H1 (cell line): Measurements from ENCODE around the gene TMEM178B. TPM values are rescaled to one million over a fixed set of nuclear protein-coding genes. Genes with fewer than 3 reads are reported as not detected.

ENCODE experiments used
- CTCF ChIA-PET: fragments of 300-600 bp; sonication (Branson Sonifier 250); formaldehyde crosslinking; loops from one replicate; lab custom pipeline; 2021; ENCODE audit not compliant: partially characterized antibody; lab: Charles Lee
- POLR2A ChIA-PET: fragments of 300-600 bp; sonication (Branson Sonifier 250); formaldehyde crosslinking; loops from one replicate; lab custom pipeline; 2021; ENCODE audit warnings: inconsistent platforms; ENCODE audit not compliant: partially characterized antibody; lab: Charles Lee
- DNase-seq, 2 experiments: peaks; one replicate each; pipeline versions ENCODE4 v3.0.0 to v3.0.0-alpha.2; 2010 to 2022; ENCODE audit warnings: low spot score in 2 of 2, low read depth in 1 of 2, mixed read lengths in 1 of 2
- FAIRE-seq: peaks from 2 replicates; lab custom pipeline; 2011; peaks lifted over from hg19 to GRCh38; lab: Jason Lieb, UNC
- H2AFZ ChIP-seq: 2 replicates; pipeline ENCODE4 v1.8.1; 2012; ENCODE audit warnings: low read length, inconsistent platforms
- H2AK5ac ChIP-seq: 2 replicates; pipeline ENCODE4 v1.6.1; 2013; ENCODE audit warnings: low read depth, low read length
- H2BK120ac ChIP-seq: replicated peaks from 2 replicates; pipeline ENCODE3; 2013; ENCODE audit warnings: low read depth, low read length, inconsistent platforms
- H2BK12ac ChIP-seq: 2 replicates; pipeline ENCODE4 v1.6.1; 2013; ENCODE audit warnings: low read depth, low read length
- H2BK15ac ChIP-seq: 2 replicates; pipeline ENCODE4 v1.6.1; 2013; ENCODE audit warnings: low read length
- H2BK20ac ChIP-seq: 2 replicates; pipeline ENCODE4 v1.6.1; 2013; ENCODE audit warnings: low read length
- H2BK5ac ChIP-seq: 2 replicates; pipeline ENCODE4 v1.6.1; 2013; ENCODE audit warnings: low read depth, low read length
- H3K14ac ChIP-seq: 2 replicates; pipeline ENCODE4 v1.6.1; 2013; ENCODE audit warnings: inconsistent platforms; ENCODE audit not compliant: insufficient read length
- H3K18ac ChIP-seq: 2 replicates; pipeline ENCODE4 v1.6.1; 2013; ENCODE audit warnings: low read length; ENCODE audit errors: extremely low read depth
- H3K23ac ChIP-seq: 2 replicates; pipeline ENCODE4 v1.6.1; 2013; ENCODE audit warnings: inconsistent platforms; ENCODE audit not compliant: insufficient read length
- H3K23me2 ChIP-seq: 2 replicates; pipeline ENCODE4 v1.6.1; 2013; ENCODE audit warnings: low read depth, low read length
- H3K27ac ChIP-seq: 2 replicates; pipeline ENCODE4 v1.6.1; 2011; ENCODE audit warnings: low read depth, low read length, inconsistent platforms
- H3K27me3 ChIP-seq, 4 experiments: replicated peaks in 1 of 4; 1 replicate in 1 of 4; 2 replicates in 3 of 4; pipeline versions ENCODE4 v1.6.1 to v1.8.1; 2011 to 2013; ENCODE audit warnings: low read length in 3 of 4, mild to moderate bottlenecking in 3 of 4, inconsistent platforms in 2 of 4, mixed read lengths in 2 of 4, moderate library complexity in 1 of 4; ENCODE audit not compliant: control insufficient read depth in 3 of 4, insufficient read depth in 3 of 4; ENCODE audit errors: extremely low read depth in 1 of 4
- H3K36me3 ChIP-seq, 4 experiments: 2 replicates each; pipeline versions ENCODE4 v1.6.1 to v1.8.1; 2011 to 2013; ENCODE audit warnings: mild to moderate bottlenecking in 4 of 4, low read length in 3 of 4, moderate library complexity in 2 of 4, control low read depth in 1 of 4, inconsistent platforms in 1 of 4; ENCODE audit not compliant: insufficient read depth in 4 of 4, control insufficient read depth in 2 of 4
- H3K4ac ChIP-seq: replicated peaks from 2 replicates; pipeline ENCODE3; 2013; ENCODE audit warnings: low read length, low read depth, mixed read lengths, inconsistent platforms; ENCODE audit not compliant: insufficient read length
- H3K4me1 ChIP-seq, 4 experiments: replicated peaks in 1 of 4; 1 replicate in 1 of 4; 2 replicates in 3 of 4; pipeline versions ENCODE4 v1.6.1 to v1.8.1; 2011 to 2013; ENCODE audit warnings: low read length in 3 of 4, inconsistent platforms in 2 of 4, mixed read lengths in 1 of 4; ENCODE audit not compliant: insufficient read depth in 4 of 4, control insufficient read depth in 3 of 4
- H3K4me2 ChIP-seq, 2 experiments: 2 replicates each; pipeline versions ENCODE4 v1.6.1 to v1.8.1; 2011 to 2013; ENCODE audit warnings: low read depth in 2 of 2, low read length in 2 of 2, control low read depth in 1 of 2, inconsistent platforms in 1 of 2, mild to moderate bottlenecking in 1 of 2; ENCODE audit not compliant: insufficient read depth in 1 of 2
- H3K4me3 ChIP-seq, 4 experiments: fragments of 200-600, 300-600 bp in 1 of 4; sonication (generic), shearing (Covaris generic), sonication (Bioruptor Twin) in 1 of 4; 2 replicates each; pipeline versions ENCODE4 v1.5.1 to v1.8.1; 2011 to 2016; ENCODE audit warnings: low read length in 4 of 4, low read depth in 3 of 4, control low read depth in 2 of 4, inconsistent platforms in 2 of 4, mild to moderate bottlenecking in 2 of 4, mixed read lengths in 1 of 4, moderate library complexity in 1 of 4; ENCODE audit not compliant: insufficient read depth in 2 of 4; ENCODE audit errors: extremely low read depth in 1 of 4
- H3K56ac ChIP-seq: replicated peaks from 2 replicates; pipeline ENCODE3; 2013; ENCODE audit warnings: low read depth, mild to moderate bottlenecking, mixed read lengths, low read length, inconsistent platforms; ENCODE audit not compliant: insufficient read length
- H3K79me1 ChIP-seq: 2 replicates; pipeline ENCODE4 v1.6.1; 2013; ENCODE audit warnings: low read depth, low read length, control low read depth
- H3K79me2 ChIP-seq, 2 experiments: 2 replicates each; pipeline versions ENCODE4 v1.6.1 to v1.8.1; 2012 to 2013; ENCODE audit warnings: low read length in 2 of 2, mild to moderate bottlenecking in 2 of 2, inconsistent platforms in 1 of 2; ENCODE audit not compliant: insufficient read depth in 2 of 2, control insufficient read depth in 1 of 2
- H3K9ac ChIP-seq, 4 experiments: replicated peaks in 1 of 4; 1 replicate in 1 of 4; 2 replicates in 3 of 4; pipeline versions ENCODE4 v1.6.1 to v1.8.1; 2011 to 2013; ENCODE audit warnings: low read depth in 3 of 4, low read length in 3 of 4, control low read depth in 2 of 4, mild to moderate bottlenecking in 2 of 4, moderate library complexity in 2 of 4, inconsistent platforms in 1 of 4; ENCODE audit errors: extremely low read depth in 1 of 4
- H3K9me3 ChIP-seq, 2 experiments: 2 replicates each; pipeline versions ENCODE4 v1.6.1 to v1.8.1; 2012 to 2013; ENCODE audit warnings: mild to moderate bottlenecking in 2 of 2, moderate library complexity in 2 of 2, control low read depth in 1 of 2, inconsistent platforms in 1 of 2, low read depth in 1 of 2, low read length in 1 of 2, mixed read lengths in 1 of 2; ENCODE audit not compliant: insufficient read depth in 2 of 2
- H4K20me1 ChIP-seq, 2 experiments: replicated peaks in 1 of 2; 2 replicates each; pipeline versions ENCODE3 to v1.8.1; 2011 to 2013; ENCODE audit warnings: inconsistent platforms in 2 of 2, low read length in 2 of 2, mild to moderate bottlenecking in 1 of 2; ENCODE audit not compliant: insufficient read depth in 2 of 2, control insufficient read depth in 1 of 2
- H4K5ac ChIP-seq: 2 replicates; pipeline ENCODE4 v1.6.1; 2013; ENCODE audit warnings: low read length, low read depth, mixed read lengths, inconsistent platforms; ENCODE audit not compliant: insufficient read length
- H4K8ac ChIP-seq: 2 replicates; pipeline ENCODE4 v1.8.0; 2013; ENCODE audit warnings: mild to moderate bottlenecking, moderate library complexity, low read length, inconsistent platforms; ENCODE audit not compliant: insufficient read depth; ENCODE audit errors: extremely low read depth
- H4K91ac ChIP-seq: replicated peaks from 2 replicates; pipeline ENCODE3; 2013; ENCODE audit warnings: low read length, mixed read lengths, inconsistent platforms; ENCODE audit not compliant: insufficient read length
- ASH2L ChIP-seq: fragments of 200-600, 300-600 bp; sonication (generic); IDR thresholded peaks from one replicate; pipeline ENCODE4 v1.7.1; 2017; ENCODE audit warnings: low read length
- BCL11A ChIP-seq, 2 experiments: IDR thresholded peaks; one replicate each; pipeline ENCODE4 v1.6.1; 2011; ENCODE audit warnings: low read depth in 2 of 2, low read length in 2 of 2, mild to moderate bottlenecking in 2 of 2
- CBX8 ChIP-seq: fragments of 300-800, 300-1000 bp; sonication (generic); IDR thresholded peaks from 2 replicates; pipeline ENCODE4 v1.7.1; 2016; ENCODE audit warnings: low read depth, low read length, borderline replicate concordance
- CEBPB ChIP-seq: IDR thresholded peaks from 2 replicates; pipeline ENCODE4 v1.6.1; 2012; ENCODE audit warnings: low read depth, low read length
- CHD2 ChIP-seq: IDR thresholded peaks from 2 replicates; pipeline ENCODE4 v1.6.1; 2012; ENCODE audit warnings: low read length, improper control_type of control experiment
- EZH2 ChIP-seq: fragments of 200-600 bp; sonication (generic); IDR thresholded peaks from 2 replicates; pipeline ENCODE4 v1.7.1; 2012; ENCODE audit warnings: low read depth, mild to moderate bottlenecking, moderate library complexity, low read length, inconsistent platforms; ENCODE audit not compliant: severe bottlenecking
- HDAC2 ChIP-seq, 2 experiments: fragments of 300-600 bp in 1 of 2; sonication (generic) in 1 of 2; IDR thresholded peaks; 2 replicates each; pipeline ENCODE4 v1.6.1; 2011 to 2012; ENCODE audit warnings: low read depth in 2 of 2, low read length in 2 of 2, mild to moderate bottlenecking in 2 of 2, moderate library complexity in 2 of 2, borderline replicate concordance in 1 of 2, inconsistent platforms in 1 of 2
- JUN ChIP-seq: IDR thresholded peaks from 2 replicates; pipeline ENCODE4 v1.6.1; 2011; ENCODE audit warnings: low read depth, mild to moderate bottlenecking, improper control_type of control experiment, low read length
- RBBP5 ChIP-seq: IDR thresholded peaks from 2 replicates; pipeline ENCODE4 v1.7.1; 2012; ENCODE audit warnings: low read depth, mild to moderate bottlenecking, inconsistent platforms, low read length, moderate library complexity, borderline replicate concordance
- SIRT6 ChIP-seq: IDR thresholded peaks from one replicate; pipeline ENCODE4 v1.7.1; 2012; ENCODE audit warnings: low read length, inconsistent platforms
- SP4 ChIP-seq: IDR thresholded peaks from 2 replicates; pipeline ENCODE4 v1.6.1; 2012; ENCODE audit warnings: low read length, inconsistent platforms
- SRF ChIP-seq: IDR thresholded peaks from 2 replicates; pipeline ENCODE4 v1.6.1; 2011; ENCODE audit warnings: mild to moderate bottlenecking, low read depth, low read length, moderate library complexity
- TBP ChIP-seq: IDR thresholded peaks from 2 replicates; pipeline ENCODE4 v1.6.1; 2011; ENCODE audit warnings: low read depth, low read length, improper control_type of control experiment
- WGBS, 2 experiments: shearing (Covaris generic) in 1 of 2; methylation state at CpG; one replicate each; pipeline versions ENCODE4 v1.1.6 to v1.1.7; 2013 to 2015; ENCODE audit warnings: low lambda C conversion rate in 2 of 2, mixed read lengths in 2 of 2, inconsistent platforms in 1 of 2, low coverage in 1 of 2, missing lambda C conversion rate in 1 of 2; ENCODE audit not compliant: insufficient replicate concordance in 2 of 2, insufficient coverage in 1 of 2, insufficient read length in 1 of 2; ENCODE audit errors: extremely low coverage in 1 of 2, missing lambda C conversion rate in 1 of 2; 5-methylcytosine and 5-hydroxymethylcytosine counted together
- polyA plus RNA-seq, 7 experiments: library from polyadenylated mRNA; depleted of rRNA in 3 of 7; stranded (reverse) in 5 of 7; unstranded in 2 of 7; fragments of >200 nt in 5 of 7; fragments of 200-250 nt in 2 of 7; gene quantifications; 1 replicate in 5 of 7; 2 replicates in 1 of 7; 4 replicates in 1 of 7; pipeline versions ENCODE4 v1.2.1 to v1.2.3, GENCODE V29; 2011 to 2013; ENCODE audit warnings: missing spikeins in 2 of 7, mixed read lengths in 2 of 7
- total RNA-seq: library from RNA; stranded (reverse); fragmentation: NEBNext Ultra II Directional; extraction: Animal tissue kit (Norgen Biotek cat#: 25700); gene quantifications from 2 replicates; pipeline ENCODE4 v1.2.1, GENCODE V29; 2021
- TF ChIP-seq, protein P1 (sequence below): IDR thresholded peaks from 2 replicates; pipeline ENCODE4 v1.6.1; 2011; ENCODE audit warnings: low read length, improper control_type of control experiment

Gene TMEM178B
- total and polyA plus RNA-seq, 2 of the 8 experiments (the other 6 are each of a cell fraction or from before 2014, with no cell fraction given) = 5.3 to 18.1 TPM

- Histone ChIP-seq H2BK15ac (no peak overlapping the region), H3K4me2 (no peak overlapping the region), H3K4me1 (no peaks in the 10 kb centered on the region), H3K27me3 (no peaks in the 10 kb centered on the region), H3K4me3 (no peak overlapping the region), H3K9ac (no peak overlapping the region), H4K5ac (no peak overlapping the region), H3K14ac (no peak overlapping the region), H4K91ac (no peak overlapping the region), H3K36me3 (no peaks in the 10 kb centered on the region), H3K56ac (no peak overlapping the region), H3K79me1 (no peaks in the 10 kb centered on the region; the same call in 1 of the 2 replicates), H2BK120ac (no peak overlapping the region), H2AFZ (no peak overlapping the region), H2BK5ac (no peak overlapping the region), H3K4ac (no peak overlapping the region), H2BK20ac (no peak overlapping the region), H2AK5ac (no peak overlapping the region), H2BK12ac (no peak overlapping the region), H4K20me1 (peaks cover 0 to 2% of the 10 kb centered on the region in 2 experiments), H3K18ac (no peak overlapping the region), H3K9me3 (no peaks in the 10 kb centered on the region), H3K23ac (no peak overlapping the region), H3K79me2 (no peaks in the 10 kb centered on the region), H3K27ac (no peak overlapping the region), H3K23me2 (no peaks in the 10 kb centered on the region), H4K8ac (no peak overlapping the region)
- ChIA-PET POLR2A (no interaction called here), CTCF (interaction anchor here (0.6 to 3.5 kb wide), 5 partner anchors 18 to 370 kb away, joined by 3 to 15 read pairs (median 3); no protein-coding TSS in a partner anchor)
- FAIRE-seq = no peak
- 91% methylated on average over 3 of the region's 3 CpGs; no CpG with 5 or more reads in 1 of the 2 experiments for WGBS, 2 experiments
- no peak for DNase-seq
- TF ChIP-seq CEBPB (no peak), CHD2 (no peak), SIRT6 (no peak), RBBP5 (no peak), JUN (no peak), CBX8 (no peak), ASH2L (no peak), SRF (no peak), EZH2 (no peak), HDAC2 (IDR thresholded peaks at IDR 0.05; ENCODE audit: borderline replicate concordance in 1 of 2, low read depth in 2 of 2, low read length in 2 of 2) (no peak), TBP (no peak), BCL11A (IDR thresholded peaks at IDR 0.05; ENCODE audit: low read depth in 2 of 2, low read length in 2 of 2) (no peak), SP4 (no peak)
- TF ChIP-seq, protein P1, sequence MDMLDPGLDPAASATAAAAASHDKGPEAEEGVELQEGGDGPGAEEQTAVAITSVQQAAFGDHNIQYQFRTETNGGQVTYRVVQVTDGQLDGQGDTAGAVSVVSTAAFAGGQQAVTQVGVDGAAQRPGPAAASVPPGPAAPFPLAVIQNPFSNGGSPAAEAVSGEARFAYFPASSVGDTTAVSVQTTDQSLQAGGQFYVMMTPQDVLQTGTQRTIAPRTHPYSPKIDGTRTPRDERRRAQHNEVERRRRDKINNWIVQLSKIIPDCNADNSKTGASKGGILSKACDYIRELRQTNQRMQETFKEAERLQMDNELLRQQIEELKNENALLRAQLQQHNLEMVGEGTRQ = no peak
Observed at GRCh38 chr7:141280100-141280499, 206.2 kb downstream of the TMEM178B start.
